Left renal cortex interstitium (tissue), 4 donors: ENCODE results near the gene TMEM44. TPM values are rescaled to one million over a fixed set of nuclear protein-coding genes. Genes with fewer than 3 reads are reported as not detected.
"Not testable (repeated sequence)": the region's sequence is repeated elsewhere in the genome, so short reads cannot be mapped to it uniquely, and the experiment has no call there.

Experiments used
- DNase-seq, 4 donors: peaks; one replicate each; pipeline ENCODE4 v3.0.0-alpha.2; 2013; ENCODE audit warnings: low read depth in 4 of 4, low spot score in 2 of 4, missing footprints in 1 of 4
- polyA plus RNA-seq, 4 donors: library from polyadenylated mRNA; unstranded; fragments of 120-200 nt; gene quantifications; one replicate each; pipeline ENCODE4 v1.2.1, GENCODE V29; 2013; ENCODE audit not compliant: insufficient read length in 4 of 4

TMEM44 gene
- polyA plus RNA-seq, 4 donors = 14.6 to 23.6 (median 20.5) TPM

GRCh38 chr3:194561306-194561974 lies 71.8 kb downstream of the TMEM44 start:
- DNase-seq = no peak

- no peak for DNase-seq
These were observed 73.2 kb downstream of the TMEM44 start for GRCh38 chr3:194560047-194560446.

- no peak for DNase-seq
These were observed 73.7 kb downstream of the TMEM44 start for GRCh38 chr3:194559530-194559929.

- DNase-seq = no peak
These were observed 76.8 kb downstream of the TMEM44 start for GRCh38 chr3:194556086-194557056.

- DNase-seq = no peak
These were observed 77.8 kb downstream of the TMEM44 start for GRCh38 chr3:194555175-194556062.

- DNase-seq = no peak
These were observed 78.6 kb downstream of the TMEM44 start for GRCh38 chr3:194554473-194555123.

GRCh38 chr3:194552327-194552949 lies 80.8 kb downstream of the TMEM44 start:
- DNase-seq = no peak

GRCh38 chr3:194549853-194550252 lies 83.4 kb downstream of the TMEM44 start:
- DNase-seq = no peak

- DNase-seq = no peak
These were observed 84.6 kb downstream of the TMEM44 start for GRCh38 chr3:194548346-194549321.

GRCh38 chr3:194547042-194547441 lies 86.2 kb downstream of the TMEM44 start:
- DNase-seq = no peak

- not testable (repeated sequence) for DNase-seq
These were observed 87.7 kb downstream of the TMEM44 start for GRCh38 chr3:194545538-194545937.

- DNase-seq = no peak
These were observed 89.7 kb downstream of the TMEM44 start for GRCh38 chr3:194543550-194543949.

GRCh38 chr3:194541483-194541882 lies 91.7 kb downstream of the TMEM44 start:
- no peak for DNase-seq

- no peak for DNase-seq
These were observed 92.8 kb downstream of the TMEM44 start for GRCh38 chr3:194540274-194540905.

- DNase-seq = no peak
These were observed 93.7 kb downstream of the TMEM44 start for GRCh38 chr3:194539498-194539897.

GRCh38 chr3:194537732-194538247 lies 95.4 kb downstream of the TMEM44 start:
- no peak for DNase-seq
